Measurements from ENCODE around the gene ANXA11.

- TF ChIP-seq CTCF (IDR thresholded peaks at IDR 0.05; ENCODE audit: low read depth, low read length, poor library complexity, severe bottlenecking) (no peak), EZH2phosphoT487 (IDR thresholded peaks at IDR 0.05; ENCODE audit: borderline replicate concordance, low read length) (no peak)
Measured at GRCh38 chr10:80166581-80167470, 38.5 kb downstream of the ANXA11 start.

Measured in DOHH2 (cell line).